ENCODE results near the gene RNF227. TPM values are rescaled to one million over a fixed set of nuclear protein-coding genes. Genes with fewer than 3 reads are reported as not detected.

RNF227 gene
- total and polyA plus RNA-seq, 2 of the 8 experiments (the other 6 are each of a cell fraction or from before 2014, with no cell fraction given): 0.63 to 1.7 TPM

- TF ChIP-seq ATF2 (IDR thresholded peaks at IDR 0.05; ENCODE audit: low read length) (no peak), BACH1 (IDR thresholded peaks at IDR 0.05; ENCODE audit: low read length) (no peak), TBP (IDR thresholded peaks at IDR 0.05; ENCODE audit: low read depth, low read length) (no peak), SAP30 (IDR thresholded peaks at IDR 0.05; ENCODE audit: insufficient read depth, insufficient replicate concordance, low read length) (peak; percentile 24), CREB1 (IDR thresholded peaks at IDR 0.05) (no peak), BCL11A (IDR thresholded peaks at IDR 0.05; ENCODE audit: low read depth in 2 of 2, low read length in 2 of 2) (no peak), MAX (IDR thresholded peaks at IDR 0.05) (peak; percentile 12; the same call in 1 of the 2 replicates), CTBP2 (IDR thresholded peaks at IDR 0.05; ENCODE audit: borderline replicate concordance, insufficient read depth, insufficient read length, low read length) (peak; percentile 4), CTCF (IDR thresholded peaks at IDR 0.05; ENCODE audit: control extremely low read depth in 1 of 3, insufficient read depth in 1 of 3, low read depth in 1 of 3, low read length in 3 of 3) (peak in 2 of 3 experiments; percentile 2 to 23; a peak in 2 of 4 replicates), RFX5 (IDR thresholded peaks at IDR 0.05; ENCODE audit: borderline replicate concordance, low read depth, low read length) (no peak), POU5F1 (IDR thresholded peaks at IDR 0.05; ENCODE audit: low read depth, low read length) (no peak)
Measured at GRCh38 chr17:7886227-7887037, 29.7 kb downstream of the RNF227 start (continued).

All from H1 (cell line).